OCI-LY3 (cell line): Measurements from ENCODE around the gene NPRL2.

Experiments used
- EZH2phosphoT487 ChIP-seq: fragments of 200-600 bp; shearing (Covaris generic); IDR thresholded peaks from 2 replicates; pipeline ENCODE4 v1.6.1; 2018; ENCODE audit warnings: antibody characterized with exemption, mixed run types, low read depth
- TF ChIP-seq, protein P1 (sequence below): fragments of 200-600, 300-600 bp; sonication (generic); IDR thresholded peaks from 2 replicates; pipeline ENCODE4 v1.5.1; 2014; ENCODE audit warnings: antibody characterized with exemption, low read length, low read depth

- TF ChIP-seq, protein P1, sequence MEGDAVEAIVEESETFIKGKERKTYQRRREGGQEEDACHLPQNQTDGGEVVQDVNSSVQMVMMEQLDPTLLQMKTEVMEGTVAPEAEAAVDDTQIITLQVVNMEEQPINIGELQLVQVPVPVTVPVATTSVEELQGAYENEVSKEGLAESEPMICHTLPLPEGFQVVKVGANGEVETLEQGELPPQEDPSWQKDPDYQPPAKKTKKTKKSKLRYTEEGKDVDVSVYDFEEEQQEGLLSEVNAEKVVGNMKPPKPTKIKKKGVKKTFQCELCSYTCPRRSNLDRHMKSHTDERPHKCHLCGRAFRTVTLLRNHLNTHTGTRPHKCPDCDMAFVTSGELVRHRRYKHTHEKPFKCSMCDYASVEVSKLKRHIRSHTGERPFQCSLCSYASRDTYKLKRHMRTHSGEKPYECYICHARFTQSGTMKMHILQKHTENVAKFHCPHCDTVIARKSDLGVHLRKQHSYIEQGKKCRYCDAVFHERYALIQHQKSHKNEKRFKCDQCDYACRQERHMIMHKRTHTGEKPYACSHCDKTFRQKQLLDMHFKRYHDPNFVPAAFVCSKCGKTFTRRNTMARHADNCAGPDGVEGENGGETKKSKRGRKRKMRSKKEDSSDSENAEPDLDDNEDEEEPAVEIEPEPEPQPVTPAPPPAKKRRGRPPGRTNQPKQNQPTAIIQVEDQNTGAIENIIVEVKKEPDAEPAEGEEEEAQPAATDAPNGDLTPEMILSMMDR, result no peak
- no peak for TF ChIP-seq EZH2phosphoT487
Observed at GRCh38 chr3:50365842-50366220, 15.3 kb upstream of the NPRL2 start.
